Nephron progenitor cell (in vitro differentiated cells): Measurements from ENCODE around the gene NDUFS2.

ENCODE experiments used
- DNase-seq: peaks from one replicate; pipeline ENCODE4 v3.0.0; 2021
- H3K27ac Mint-ChIP-seq: 2 replicates; pipeline ENCODE4 v1.8.0; 2021; ENCODE audit warnings: mild to moderate bottlenecking, moderate library complexity, mixed read lengths
- H3K27me3 Mint-ChIP-seq: 2 replicates; pipeline ENCODE4 v1.8.0; 2021; ENCODE audit warnings: mild to moderate bottlenecking, low read depth, mixed read lengths; ENCODE audit not compliant: poor library complexity
- H3K36me3 Mint-ChIP-seq: 2 replicates; pipeline ENCODE4 v1.8.0; 2021; ENCODE audit warnings: low read depth, mixed read lengths
- H3K4me1 Mint-ChIP-seq: 2 replicates; pipeline ENCODE4 v1.8.0; 2021; ENCODE audit warnings: mixed read lengths
- H3K4me3 Mint-ChIP-seq: 2 replicates; pipeline ENCODE4 v1.8.0; 2021; ENCODE audit warnings: mild to moderate bottlenecking, moderate library complexity, mixed read lengths
- H3K9me3 Mint-ChIP-seq: 2 replicates; pipeline ENCODE4 v1.8.0; 2021; ENCODE audit warnings: mild to moderate bottlenecking, moderate library complexity, mixed read lengths
- CTCF ChIP-seq: fragments of 200-600 bp; sonication (generic); IDR thresholded peaks from 2 replicates; pipeline ENCODE4 v1.5.0; 2021; ENCODE audit warnings: antibody characterized with exemption

Gene NDUFS2

DNA sequence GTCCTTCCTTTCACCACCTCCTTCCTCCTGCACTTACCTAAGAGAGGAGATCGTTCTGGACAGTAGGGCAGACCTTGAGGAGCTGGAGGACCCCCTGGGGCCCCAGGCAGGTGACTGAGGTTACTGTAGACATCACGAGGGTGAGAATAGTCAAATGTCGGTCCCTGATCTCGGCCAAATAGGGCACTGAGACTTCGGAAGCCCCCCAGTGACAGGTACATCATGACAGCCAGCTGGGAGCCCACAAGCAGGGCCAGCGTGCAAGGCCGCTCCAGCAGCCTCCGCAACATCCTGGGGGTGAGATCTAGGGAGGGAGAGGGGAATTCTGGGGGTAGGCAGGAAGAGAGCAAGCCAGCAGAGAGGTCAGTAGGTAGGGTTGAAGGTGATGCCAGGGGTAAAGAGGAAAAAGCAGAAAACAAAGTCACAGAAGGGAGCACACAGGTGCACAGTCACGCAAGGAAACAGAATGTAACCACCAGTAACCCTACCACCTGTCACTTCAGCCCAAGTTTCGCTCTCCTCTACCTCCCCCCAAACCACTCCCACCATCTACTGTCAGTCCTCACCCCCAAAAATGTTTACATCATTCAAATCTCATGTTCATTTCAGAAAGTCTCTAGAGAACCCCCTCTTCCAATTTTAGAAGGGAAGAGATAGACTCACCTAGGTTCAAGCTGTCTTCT, 26.3 kb upstream of the NDUFS2 start:
- Mint-ChIP-seq H3K36me3 (peaks cover 35% of the 10 kb centered on the region), H3K4me1 (peaks cover 31% of the 10 kb centered on the region), H3K4me3 (peak overlapping the region; percentile 100), H3K27me3 (peaks cover 2% of the 10 kb centered on the region), H3K9me3 (no peaks in the 10 kb centered on the region), H3K27ac (no peak overlapping the region)
- no peak for DNase-seq
- no peak for TF ChIP-seq CTCF

DNA sequence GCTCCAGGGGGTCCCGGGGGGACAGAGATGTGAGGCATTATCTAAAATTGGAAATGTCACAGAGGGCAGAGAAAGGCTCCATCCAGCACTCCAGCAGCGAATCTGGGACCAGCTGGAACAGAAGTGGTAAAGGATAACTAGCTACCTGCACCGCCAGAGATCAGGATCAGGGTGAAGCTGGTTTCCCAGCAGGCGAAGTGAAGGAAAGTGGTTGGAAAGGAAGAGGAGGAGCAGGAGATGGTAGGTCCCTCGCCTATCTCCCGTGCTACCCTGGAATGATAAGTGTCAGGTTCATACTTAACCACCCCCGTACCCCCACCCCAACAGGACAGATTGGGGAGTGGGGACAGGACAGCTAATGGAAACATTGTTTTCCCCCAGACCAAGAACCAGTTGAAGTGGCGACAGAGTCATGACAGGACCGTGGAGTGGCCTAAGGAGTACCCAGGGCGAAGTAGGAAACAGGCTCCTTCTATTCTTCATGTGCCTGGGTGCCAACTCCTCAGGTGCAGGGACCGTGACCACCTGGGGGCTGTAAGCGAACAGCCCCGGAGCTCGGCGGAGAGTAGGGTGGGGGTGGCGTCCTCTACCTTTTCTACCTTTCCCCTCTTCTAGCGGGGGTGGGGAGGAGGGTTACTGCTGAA, 25.6 kb upstream of the NDUFS2 start:
- no peak for DNase-seq
- TF ChIP-seq CTCF: no peak
- peaks cover 31% of the 10 kb centered on the region for H3K4me1 Mint-ChIP-seq
- peaks cover 28% of the 10 kb centered on the region for H3K36me3 Mint-ChIP-seq
- no peaks in the 10 kb centered on the region for H3K9me3 Mint-ChIP-seq
- H3K27ac Mint-ChIP-seq: peak overlapping the region; percentile 86
- H3K4me3 Mint-ChIP-seq: peak overlapping the region; percentile 100
- H3K27me3 Mint-ChIP-seq: peaks cover 2% of the 10 kb centered on the region

DNA sequence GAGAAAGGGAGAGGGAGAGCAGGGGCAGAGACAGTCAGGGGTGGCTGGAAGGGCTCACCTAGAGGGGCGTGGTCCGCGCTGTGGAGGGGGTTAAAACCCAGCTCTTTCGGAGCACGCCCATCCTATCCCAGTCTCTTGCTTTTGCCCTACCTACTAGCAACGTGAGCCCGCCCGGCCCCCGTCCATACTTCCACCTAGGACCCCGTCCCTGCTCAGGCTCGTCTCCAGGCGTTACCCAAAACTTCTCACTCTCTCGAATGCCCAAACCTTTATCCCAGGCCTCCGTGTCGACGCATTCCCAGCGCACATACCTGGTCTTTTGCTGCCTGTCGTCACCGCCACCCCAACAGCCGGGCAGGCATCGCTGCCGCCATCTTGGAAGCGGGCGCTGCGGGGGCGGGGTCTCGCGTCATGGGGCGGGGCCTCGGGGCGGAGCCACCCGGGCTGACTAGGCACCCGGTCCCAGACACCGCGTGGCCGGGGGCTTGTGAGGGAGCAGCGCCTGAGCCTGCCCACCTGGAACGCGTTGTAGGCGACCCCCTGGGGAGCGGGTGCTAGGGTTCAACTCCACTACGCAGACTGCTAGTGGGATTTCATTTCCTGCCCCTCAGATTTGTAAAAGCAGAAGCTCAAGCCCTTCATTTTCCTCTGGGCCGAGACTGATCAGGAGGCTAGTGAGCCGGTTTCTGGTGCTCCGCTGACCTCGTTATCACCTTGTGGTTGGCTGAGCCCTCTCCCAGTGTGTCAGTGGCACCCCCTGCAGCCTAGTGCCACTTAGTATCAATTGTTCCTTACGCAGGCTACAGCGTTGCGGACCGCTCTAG, 24.8 kb upstream of the NDUFS2 start, which contains the start of gene B4GALT3:
B4GALT3 (minus strand) TSS at position 396 of the 824 bp plus-strand sequence. CDS start 1,447 bp downstream, outside the sequence.
- Mint-ChIP-seq H3K27ac (peak within 1 kb of the TSS; percentile 99), H3K4me1 (peaks cover 31% of the 10 kb centered on the region), H3K27me3 (peaks cover 7% of the 10 kb centered on the region), H3K4me3 (peak within 1 kb of the TSS; percentile 100), H3K9me3 (no peaks in the 10 kb centered on the region), H3K36me3 (peaks cover 23% of the 10 kb centered on the region)
- DNase-seq: peak; percentile 98
- TF ChIP-seq CTCF: no peak

DNA sequence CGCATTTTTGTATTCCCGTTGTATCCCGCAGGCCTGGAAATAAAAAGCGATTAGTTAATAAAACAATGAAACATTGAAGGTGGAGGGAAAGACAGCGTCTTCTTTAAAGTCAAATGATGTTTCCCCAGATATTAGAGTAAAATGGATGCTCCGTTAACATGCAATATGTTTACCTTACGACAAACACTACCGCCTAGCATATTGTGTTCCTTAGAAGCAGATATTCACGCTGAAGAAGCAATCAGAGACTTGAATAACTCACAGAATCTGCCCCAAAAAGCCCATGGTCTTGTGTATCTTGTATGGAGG, 24.3 kb upstream of the NDUFS2 start:
- peaks cover 10% of the 10 kb centered on the region for H3K27me3 Mint-ChIP-seq
- TF ChIP-seq CTCF: no peak

DNA sequence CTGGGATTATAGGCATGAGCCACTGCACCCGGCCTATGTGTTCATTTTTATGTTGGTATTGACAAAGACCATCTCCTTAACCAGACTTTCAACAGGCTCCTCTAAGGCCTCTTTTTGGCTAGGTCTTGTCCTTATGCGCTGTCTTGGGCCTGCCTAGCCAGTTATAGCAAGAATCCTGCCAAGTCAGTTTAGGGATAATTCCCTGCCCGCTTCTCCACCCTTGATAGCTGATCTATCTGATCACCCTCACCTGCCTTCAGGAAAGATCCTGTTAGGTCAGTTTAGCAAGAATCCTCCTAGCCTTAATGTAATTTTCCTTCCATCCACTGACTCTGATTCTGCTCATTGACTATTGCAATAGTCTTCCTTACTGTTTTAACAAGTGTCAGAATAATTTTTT, 22.5 kb upstream of the NDUFS2 start:
- no peak for TF ChIP-seq CTCF
- H3K27me3 Mint-ChIP-seq: peaks cover 12% of the 10 kb centered on the region
- peaks cover 1% of the 10 kb centered on the region for H3K36me3 Mint-ChIP-seq
- DNase-seq: no peak
- H3K9me3 Mint-ChIP-seq: no peaks in the 10 kb centered on the region
- H3K27ac Mint-ChIP-seq: no peak overlapping the region
- H3K4me3 Mint-ChIP-seq: no peak overlapping the region
- peaks cover 31% of the 10 kb centered on the region for H3K4me1 Mint-ChIP-seq

More for the DNA sequence above, 24.3 kb upstream of the NDUFS2 start:
- H3K9me3 Mint-ChIP-seq: no peaks in the 10 kb centered on the region
- H3K27ac Mint-ChIP-seq: no peak overlapping the region
- peaks cover 31% of the 10 kb centered on the region for H3K4me1 Mint-ChIP-seq
- DNase-seq: no peak
- peaks cover 18% of the 10 kb centered on the region for H3K36me3 Mint-ChIP-seq
- peak overlapping the region; percentile 100 for H3K4me3 Mint-ChIP-seq
